PFSK-1 (cell line): Measurements from ENCODE around the gene DPH6.

ENCODE experiments used
- POLR2AphosphoS5 ChIP-seq: IDR thresholded peaks from 2 replicates; pipeline ENCODE4 v1.6.1; 2012; ENCODE audit warnings: low read depth, mild to moderate bottlenecking, control low read depth, low read length, moderate library complexity
- SIN3A ChIP-seq: IDR thresholded peaks from 2 replicates; pipeline ENCODE4 v1.6.1; 2012; ENCODE audit warnings: mild to moderate bottlenecking, low read length, moderate library complexity, borderline replicate concordance; ENCODE audit not compliant: insufficient read depth
- TAF1 ChIP-seq: IDR thresholded peaks from 2 replicates; pipeline ENCODE4 v1.6.1; 2012; ENCODE audit warnings: low read length, control low read depth, borderline replicate concordance; ENCODE audit not compliant: insufficient read depth
- TF ChIP-seq, protein P1 (sequence below), 2 experiments: IDR thresholded peaks; 2 replicates each; pipeline versions ENCODE4 v1.6.1 to v1.8.0; 2011 to 2012; ENCODE audit warnings: low read depth in 2 of 2, low read length in 2 of 2, control low read depth in 1 of 2, inconsistent platforms in 1 of 2, mild to moderate bottlenecking in 1 of 2, moderate library complexity in 1 of 2; ENCODE audit not compliant: insufficient read depth in 1 of 2

DNA sequence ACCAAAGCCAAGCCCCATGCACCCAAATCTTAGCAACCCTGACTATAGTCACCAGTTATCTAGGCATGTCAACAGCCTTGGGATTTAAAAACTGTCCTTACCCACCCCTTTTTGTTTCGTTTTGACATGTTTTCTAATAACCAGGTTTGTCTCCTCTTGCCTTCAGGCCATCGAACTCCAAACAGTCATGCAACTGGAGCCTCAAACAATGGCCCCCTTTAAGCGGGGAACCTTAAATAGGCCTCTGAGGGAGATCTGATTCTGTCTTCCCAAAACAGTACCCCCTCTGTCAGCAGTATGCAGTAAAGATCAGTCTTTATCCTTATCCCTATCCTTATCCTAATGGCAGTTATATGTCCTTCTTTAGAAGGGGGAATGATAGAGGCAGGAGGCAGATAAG is 105.7 kb downstream of the DPH6 start:
- TF ChIP-seq, protein P1, sequence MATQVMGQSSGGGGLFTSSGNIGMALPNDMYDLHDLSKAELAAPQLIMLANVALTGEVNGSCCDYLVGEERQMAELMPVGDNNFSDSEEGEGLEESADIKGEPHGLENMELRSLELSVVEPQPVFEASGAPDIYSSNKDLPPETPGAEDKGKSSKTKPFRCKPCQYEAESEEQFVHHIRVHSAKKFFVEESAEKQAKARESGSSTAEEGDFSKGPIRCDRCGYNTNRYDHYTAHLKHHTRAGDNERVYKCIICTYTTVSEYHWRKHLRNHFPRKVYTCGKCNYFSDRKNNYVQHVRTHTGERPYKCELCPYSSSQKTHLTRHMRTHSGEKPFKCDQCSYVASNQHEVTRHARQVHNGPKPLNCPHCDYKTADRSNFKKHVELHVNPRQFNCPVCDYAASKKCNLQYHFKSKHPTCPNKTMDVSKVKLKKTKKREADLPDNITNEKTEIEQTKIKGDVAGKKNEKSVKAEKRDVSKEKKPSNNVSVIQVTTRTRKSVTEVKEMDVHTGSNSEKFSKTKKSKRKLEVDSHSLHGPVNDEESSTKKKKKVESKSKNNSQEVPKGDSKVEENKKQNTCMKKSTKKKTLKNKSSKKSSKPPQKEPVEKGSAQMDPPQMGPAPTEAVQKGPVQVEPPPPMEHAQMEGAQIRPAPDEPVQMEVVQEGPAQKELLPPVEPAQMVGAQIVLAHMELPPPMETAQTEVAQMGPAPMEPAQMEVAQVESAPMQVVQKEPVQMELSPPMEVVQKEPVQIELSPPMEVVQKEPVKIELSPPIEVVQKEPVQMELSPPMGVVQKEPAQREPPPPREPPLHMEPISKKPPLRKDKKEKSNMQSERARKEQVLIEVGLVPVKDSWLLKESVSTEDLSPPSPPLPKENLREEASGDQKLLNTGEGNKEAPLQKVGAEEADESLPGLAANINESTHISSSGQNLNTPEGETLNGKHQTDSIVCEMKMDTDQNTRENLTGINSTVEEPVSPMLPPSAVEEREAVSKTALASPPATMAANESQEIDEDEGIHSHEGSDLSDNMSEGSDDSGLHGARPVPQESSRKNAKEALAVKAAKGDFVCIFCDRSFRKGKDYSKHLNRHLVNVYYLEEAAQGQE (IDR thresholded peaks at IDR 0.05; ENCODE audit: insufficient read depth in 1 of 2, low read depth in 2 of 2, low read length in 2 of 2) = no peak
- TF ChIP-seq POLR2AphosphoS5 (no peak), SIN3A (no peak), TAF1 (no peak)
